Measurements from ENCODE around the gene BCR. TPM values are rescaled to one million over a fixed set of nuclear protein-coding genes. Genes with fewer than 3 reads are reported as not detected.

BCR gene
- total and polyA plus RNA-seq, 2 of the 13 experiments (the other 11 are each of a cell fraction or from before 2014, with no cell fraction given) = 19.9 to 33.6 TPM

DNA sequence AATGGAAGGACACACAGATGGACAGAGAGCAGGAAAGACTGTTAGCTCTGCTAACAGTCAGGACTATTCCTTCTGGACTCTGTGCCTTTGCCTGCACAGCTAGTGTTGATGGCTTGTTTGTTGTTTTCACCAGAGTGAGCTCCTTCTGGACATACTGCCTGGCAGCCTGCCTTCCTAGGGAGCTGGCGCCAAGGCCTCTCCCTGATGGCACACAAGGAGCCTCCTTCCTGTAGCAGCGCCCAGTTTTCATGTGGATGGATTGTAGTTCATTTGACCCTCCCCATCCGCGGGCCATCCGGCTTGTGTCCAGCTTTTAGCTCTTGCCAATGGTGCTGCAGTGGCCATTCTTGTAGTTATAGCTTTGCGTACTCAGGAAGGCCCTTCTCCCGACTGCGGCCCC, 16.6 kb upstream of the BCR start (continued):
- TF ChIP-seq, protein P1, sequence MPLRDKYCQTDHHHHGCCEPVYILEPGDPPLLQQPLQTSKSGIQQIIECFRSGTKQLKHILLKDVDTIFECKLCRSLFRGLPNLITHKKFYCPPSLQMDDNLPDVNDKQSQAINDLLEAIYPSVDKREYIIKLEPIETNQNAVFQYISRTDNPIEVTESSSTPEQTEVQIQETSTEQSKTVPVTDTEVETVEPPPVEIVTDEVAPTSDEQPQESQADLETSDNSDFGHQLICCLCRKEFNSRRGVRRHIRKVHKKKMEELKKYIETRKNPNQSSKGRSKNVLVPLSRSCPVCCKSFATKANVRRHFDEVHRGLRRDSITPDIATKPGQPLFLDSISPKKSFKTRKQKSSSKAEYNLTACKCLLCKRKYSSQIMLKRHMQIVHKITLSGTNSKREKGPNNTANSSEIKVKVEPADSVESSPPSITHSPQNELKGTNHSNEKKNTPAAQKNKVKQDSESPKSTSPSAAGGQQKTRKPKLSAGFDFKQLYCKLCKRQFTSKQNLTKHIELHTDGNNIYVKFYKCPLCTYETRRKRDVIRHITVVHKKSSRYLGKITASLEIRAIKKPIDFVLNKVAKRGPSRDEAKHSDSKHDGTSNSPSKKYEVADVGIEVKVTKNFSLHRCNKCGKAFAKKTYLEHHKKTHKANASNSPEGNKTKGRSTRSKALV (CRISPR knock-in tag; IDR thresholded peaks at IDR 0.05) = no peak
- TF ChIP-seq SPEN (CRISPR knock-in tag; IDR thresholded peaks at IDR 0.05; ENCODE audit: low read depth) (no peak), IRF1 (CRISPR knock-in tag; IDR thresholded peaks at IDR 0.05; ENCODE audit: low read depth) (no peak), FOXP4 (CRISPR knock-in tag; IDR thresholded peaks at IDR 0.05) (peak; percentile 52; the same call in 1 of the 2 replicates), ETV6 (CRISPR knock-in tag; conservative IDR thresholded peaks at IDR 0.05) (no peak), SKI (IDR thresholded peaks at IDR 0.05; ENCODE audit: partially characterized antibody) (no peak), GPN1 (CRISPR knock-in tag; IDR thresholded peaks at IDR 0.05; ENCODE audit: borderline replicate concordance) (no peak), ZNF160 (CRISPR knock-in tag; IDR thresholded peaks at IDR 0.05) (no peak), ZNF687 (CRISPR knock-in tag; IDR thresholded peaks at IDR 0.05) (peak; percentile 69; the same call in 1 of the 2 replicates), CHCHD3 (CRISPR knock-in tag; IDR thresholded peaks at IDR 0.05) (0 out of 2 replicates have a peak, but pooled peaks have one; percentile 20), KMT2B (CRISPR knock-in tag; IDR thresholded peaks at IDR 0.05) (no peak), ATF7-NPFF (CRISPR knock-in tag; IDR thresholded peaks at IDR 0.05; ENCODE audit: low read depth) (no peak), CEBPB (IDR thresholded peaks at IDR 0.05; ENCODE audit: borderline replicate concordance, low read depth, low read length) (no peak), ZNF260 (CRISPR knock-in tag; IDR thresholded peaks at IDR 0.05; ENCODE audit: borderline replicate concordance, low read depth) (no peak), MEIS1 (CRISPR knock-in tag; IDR thresholded peaks at IDR 0.05; ENCODE audit: borderline replicate concordance) (no peak), POLR2A (IDR thresholded peaks at IDR 0.05; ENCODE audit: insufficient read depth in 1 of 2, low read depth in 2 of 2, low read length in 2 of 2) (no peak), ZNF501 (CRISPR knock-in tag; IDR thresholded peaks at IDR 0.05) (no peak), ATF3 (CRISPR knock-in tag; IDR thresholded peaks at IDR 0.05) (no peak), XRCC5 (optimal IDR thresholded peaks at IDR 0.05; ENCODE audit: low read length) (no peak)
- TF ChIP-seq, protein P2, sequence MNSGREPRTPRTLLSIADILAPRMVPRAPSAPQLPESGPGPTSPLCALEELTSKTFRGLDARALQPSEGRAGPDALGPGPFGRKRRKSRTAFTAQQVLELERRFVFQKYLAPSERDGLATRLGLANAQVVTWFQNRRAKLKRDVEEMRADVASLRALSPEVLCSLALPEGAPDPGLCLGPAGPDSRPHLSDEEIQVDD (CRISPR knock-in tag; IDR thresholded peaks at IDR 0.05; ENCODE audit: borderline replicate concordance) = no peak
- TF ChIP-seq, protein P3, sequence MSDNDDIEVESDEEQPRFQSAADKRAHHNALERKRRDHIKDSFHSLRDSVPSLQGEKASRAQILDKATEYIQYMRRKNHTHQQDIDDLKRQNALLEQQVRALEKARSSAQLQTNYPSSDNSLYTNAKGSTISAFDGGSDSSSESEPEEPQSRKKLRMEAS (IDR thresholded peaks at IDR 0.05) = no peak
